CD4-positive, alpha-beta T cell (primary cell): ENCODE results near the gene ZMYND11. TPM values are rescaled to one million over a fixed set of nuclear protein-coding genes. Genes with fewer than 3 reads are reported as not detected.

Experiments
- ATAC-seq: fragments of 200-7000 bp; cut with Tn5 transposase; one replicate; pipeline ENCODE4 v1.10.0; 2022; ENCODE audit warnings: mild to moderate bottlenecking; ENCODE audit not compliant: poor library complexity
- CTCF ChIA-PET: fragments of 350-600 bp; sonication (Branson Sonifier 250); formaldehyde crosslinking; loops from one replicate; lab custom pipeline; 2021; ENCODE audit warnings: antibody characterized with exemption, inconsistent platforms; lab: Charles Lee
- POLR2A ChIA-PET: fragments of 350-600 bp; sonication (Branson Sonifier 250); formaldehyde crosslinking; loops from one replicate; lab custom pipeline; 2021; ENCODE audit warnings: antibody characterized with exemption, inconsistent platforms; lab: Charles Lee
- DNase-seq, 14 experiments: peaks; one replicate each; pipeline ENCODE4 v3.0.0-alpha.2; 2013 to 2020; ENCODE audit warnings: mixed read lengths in 2 of 14
- H3K27ac ChIP-seq, 2 donors: one replicate each; pipeline versions ENCODE4 v1.5.1 to v1.7.0; 2013; ENCODE audit warnings: low read length in 2 of 2, low read depth in 1 of 2, mild to moderate bottlenecking in 1 of 2
- H3K27me3 ChIP-seq, 2 experiments: 1 replicate in 1 of 2; 2 replicates in 1 of 2; pipeline versions ENCODE4 v1.6.1 to v1.7.0; 2013; ENCODE audit warnings: low read length in 2 of 2, control low read depth in 1 of 2, mild to moderate bottlenecking in 1 of 2, moderate library complexity in 1 of 2; ENCODE audit not compliant: insufficient read depth in 2 of 2, control insufficient read depth in 1 of 2
- H3K36me3 ChIP-seq: one replicate; pipeline ENCODE4 v1.6.1; 2013; ENCODE audit warnings: low read length, control low read depth; ENCODE audit not compliant: insufficient read depth
- H3K4me1 ChIP-seq: one replicate; pipeline ENCODE4 v1.6.1; 2013; ENCODE audit warnings: low read length, control low read depth; ENCODE audit not compliant: insufficient read depth
- H3K4me3 ChIP-seq: one replicate; pipeline ENCODE4 v1.5.1; 2013; ENCODE audit warnings: mild to moderate bottlenecking, low read length, moderate library complexity
- H3K9me3 ChIP-seq, 2 experiments: 1 replicate in 1 of 2; 2 replicates in 1 of 2; pipeline versions ENCODE4 v1.6.1 to v1.7.0; 2013; ENCODE audit warnings: low read length in 2 of 2, mild to moderate bottlenecking in 2 of 2, control low read depth in 1 of 2, moderate library complexity in 1 of 2; ENCODE audit not compliant: control insufficient read depth in 1 of 2, insufficient read depth in 1 of 2
- H3K27ac Mint-ChIP-seq: one replicate; pipeline ENCODE4 v1.8.0; 2020; ENCODE audit warnings: mixed read lengths
- H3K27me3 Mint-ChIP-seq: one replicate; pipeline ENCODE4 v1.8.0; 2021; ENCODE audit warnings: mixed read lengths
- H3K36me3 Mint-ChIP-seq: one replicate; pipeline ENCODE4 v1.8.0; 2021; ENCODE audit warnings: low read depth, mixed read lengths
- H3K4me1 Mint-ChIP-seq: one replicate; pipeline ENCODE4 v1.8.0; 2021; ENCODE audit warnings: low read depth, mixed read lengths
- H3K4me3 Mint-ChIP-seq: one replicate; pipeline ENCODE4 v1.8.0; 2020; ENCODE audit warnings: mild to moderate bottlenecking, mixed read lengths
- H3K9me3 Mint-ChIP-seq: one replicate; pipeline ENCODE4 v1.8.0; 2020; ENCODE audit warnings: mixed read lengths
- CTCF ChIP-seq: fragments of 200-600 bp; IDR thresholded peaks from one replicate; pipeline ENCODE4 v1.8.0; 2022; ENCODE audit warnings: antibody characterized with exemption, mild to moderate bottlenecking
- intact Hi-C, 2 experiments: fragments of 100-400 bp; cut with DNase I in 1 of 2; cut with micrococcal nuclease in 1 of 2; formaldehyde crosslinking; loops; one replicate each; pipeline versions ENCODE4 v1.15.1 to v1.9.0; 2023 to 2025; cut with DNase I, micrococcal nuclease
- total RNA-seq, 174 experiments: library from RNA in 2 of 174; stranded (reverse) in 2 of 174; gene quantifications; one replicate each; pipeline ENCODE4 v1.2.3 and lab custom pipeline; 2021 to 2026

The ZMYND11 gene
- total RNA-seq, 2 experiments from 2014 or later: 19.9 to 22.2 TPM

- ATAC-seq (no peak), DNase-seq (no peak)
- Mint-ChIP-seq H3K27me3 (no peaks in the 10 kb centered on the region), H3K27ac (no peak overlapping the region), H3K36me3 (peaks cover 5% of the 10 kb centered on the region), H3K9me3 (no peaks in the 10 kb centered on the region), H3K4me3 (no peak overlapping the region), H3K4me1 (peaks cover 39% of the 10 kb centered on the region)
- TF ChIP-seq CTCF: no peak
- H3K27ac ChIP-seq: no peak overlapping the region
- POLR2A ChIA-PET: no interaction called here
- CTCF ChIA-PET: no interaction called here
- no peak overlapping the region for H3K4me3 ChIP-seq
- H3K27me3 ChIP-seq: no peaks in the 10 kb centered on the region
- no peaks in the 10 kb centered on the region for H3K4me1 ChIP-seq
- H3K36me3 ChIP-seq: no peaks in the 10 kb centered on the region
- H3K9me3 ChIP-seq: no peaks in the 10 kb centered on the region
- intact Hi-C loops: no loop called here
Measured at GRCh38 chr10:152915-153314, 17.7 kb downstream of the ZMYND11 start.

GRCh38 chr10:154348-154747 lies 19.1 kb downstream of the ZMYND11 start:
- Histone ChIP-seq H3K4me3 (no peak overlapping the region), H3K27ac (no peak overlapping the region), H3K9me3 (no peaks in the 10 kb centered on the region), H3K36me3 (no peaks in the 10 kb centered on the region), H3K27me3 (no peaks in the 10 kb centered on the region), H3K4me1 (no peaks in the 10 kb centered on the region)
- H3K4me3 Mint-ChIP-seq: no peak overlapping the region
- ChIA-PET POLR2A (no interaction called here), CTCF (interaction anchor here (1.5 kb wide), 1 partner anchor 10 kb away, joined by 5 read pairs; no protein-coding TSS in a partner anchor)
- H3K36me3 Mint-ChIP-seq: no peaks in the 10 kb centered on the region
- intact Hi-C loops: no loop called here
- peaks cover 51% of the 10 kb centered on the region for H3K4me1 Mint-ChIP-seq
- DNase-seq (no peak), ATAC-seq (no peak)
- H3K27ac Mint-ChIP-seq: no peak overlapping the region
- H3K9me3 Mint-ChIP-seq: no peaks in the 10 kb centered on the region
- H3K27me3 Mint-ChIP-seq: no peaks in the 10 kb centered on the region
- no peak for TF ChIP-seq CTCF

GRCh38 chr10:167383-167782 lies 32.1 kb downstream of the ZMYND11 start:
- H3K4me3 Mint-ChIP-seq: no peak overlapping the region
- H3K9me3 Mint-ChIP-seq: peaks cover 8% of the 10 kb centered on the region
- H3K4me3 ChIP-seq: no peak overlapping the region
- ChIA-PET CTCF (no interaction called here), POLR2A (no interaction called here)
- H3K27me3 ChIP-seq: no peaks in the 10 kb centered on the region
- no peaks in the 10 kb centered on the region for H3K9me3 ChIP-seq
- intact Hi-C loops: no loop called here
- H3K4me1 ChIP-seq: no peaks in the 10 kb centered on the region
- no peak for ATAC-seq
- no peak for DNase-seq
- no peak overlapping the region for H3K27ac Mint-ChIP-seq
- no peak for TF ChIP-seq CTCF
- peaks cover 29% of the 10 kb centered on the region for H3K36me3 Mint-ChIP-seq
- peaks cover 24% of the 10 kb centered on the region for H3K4me1 Mint-ChIP-seq
- no peaks in the 10 kb centered on the region for H3K36me3 ChIP-seq
- no peak overlapping the region for H3K27ac ChIP-seq
- H3K27me3 Mint-ChIP-seq: no peaks in the 10 kb centered on the region
